ENCODE data around the gene LMNA. TPM values are rescaled to one million over a fixed set of nuclear protein-coding genes. Genes with fewer than 3 reads are reported as not detected.

LMNA gene
- total RNA-seq, 2 experiments from 2014 or later, result 435 to 455 TPM

- TF ChIP-seq CTCF (IDR thresholded peaks at IDR 0.05), result no peak
- Histone ChIP-seq H3K36me3 (ENCODE audit: insufficient read depth, low read length) (no peaks in the 10 kb centered on the region), H3K4me3 (ENCODE audit: low read length) (no peak overlapping the region), H3K27me3 (ENCODE audit: control insufficient read depth in 1 of 2, insufficient read depth in 2 of 2, low read length in 2 of 2) (no peaks in the 10 kb centered on the region), H3K27ac (ENCODE audit: low read depth in 1 of 2, low read length in 2 of 2) (no peak overlapping the region), H3K4me1 (ENCODE audit: insufficient read depth, low read length) (no peaks in the 10 kb centered on the region), H3K9me3 (ENCODE audit: control insufficient read depth in 1 of 2, insufficient read depth in 1 of 2, low read length in 2 of 2) (no peaks in the 10 kb centered on the region)
- no peak overlapping the region for H3K4me3 Mint-ChIP-seq
- H3K36me3 Mint-ChIP-seq (ENCODE audit: low read depth), result no peaks in the 10 kb centered on the region
- ChIA-PET POLR2A (no interaction called here), CTCF (no interaction called here)
- H3K4me1 Mint-ChIP-seq (ENCODE audit: low read depth), result no peaks in the 10 kb centered on the region
- peaks cover 1% of the 10 kb centered on the region for H3K27me3 Mint-ChIP-seq
- H3K27ac Mint-ChIP-seq, result no peak overlapping the region
- no peaks in the 10 kb centered on the region for H3K9me3 Mint-ChIP-seq
- no peak for ATAC-seq (ENCODE audit: poor library complexity)
- no peak for DNase-seq
- intact Hi-C loops (cut with DNase I, micrococcal nuclease), result no loop called here
Observed at GRCh38 chr1:156074661-156075060, 39.9 kb upstream of the LMNA start.

- Histone ChIP-seq H3K4me1 (ENCODE audit: insufficient read depth, low read length) (no peaks in the 10 kb centered on the region), H3K9me3 (ENCODE audit: control insufficient read depth in 1 of 2, insufficient read depth in 1 of 2, low read length in 2 of 2) (no peaks in the 10 kb centered on the region), H3K27me3 (ENCODE audit: control insufficient read depth in 1 of 2, insufficient read depth in 2 of 2, low read length in 2 of 2) (no peaks in the 10 kb centered on the region), H3K4me3 (ENCODE audit: low read length) (no peak overlapping the region), H3K36me3 (ENCODE audit: insufficient read depth, low read length) (no peaks in the 10 kb centered on the region), H3K27ac (ENCODE audit: low read depth in 1 of 2, low read length in 2 of 2) (no peak overlapping the region)
- POLR2A ChIA-PET, result no interaction called here
- Mint-ChIP-seq H3K27me3 (peaks cover 4% of the 10 kb centered on the region), H3K36me3 (ENCODE audit: low read depth) (no peaks in the 10 kb centered on the region), H3K9me3 (no peaks in the 10 kb centered on the region), H3K4me1 (ENCODE audit: low read depth) (no peaks in the 10 kb centered on the region), H3K27ac (no peak overlapping the region), H3K4me3 (no peak overlapping the region)
- intact Hi-C loops (cut with DNase I, micrococcal nuclease), result no loop called here
- ATAC-seq (ENCODE audit: poor library complexity), result no peak
- no peak for TF ChIP-seq CTCF (IDR thresholded peaks at IDR 0.05)
- DNase-seq, result no peak
- CTCF ChIA-PET, result no interaction called here
Observed at GRCh38 chr1:156075162-156075561, 39.3 kb upstream of the LMNA start.

GRCh38 chr1:156075775-156076204 lies 38.7 kb upstream of the LMNA start:
- no peak overlapping the region for H3K27ac ChIP-seq (ENCODE audit: low read depth in 1 of 2, low read length in 2 of 2)
- Mint-ChIP-seq H3K4me3 (no peak overlapping the region), H3K36me3 (ENCODE audit: low read depth) (no peaks in the 10 kb centered on the region), H3K27ac (no peak overlapping the region), H3K9me3 (no peaks in the 10 kb centered on the region), H3K27me3 (peaks cover 4% of the 10 kb centered on the region), H3K4me1 (ENCODE audit: low read depth) (no peaks in the 10 kb centered on the region)
- H3K9me3 ChIP-seq (ENCODE audit: control insufficient read depth in 1 of 2, insufficient read depth in 1 of 2, low read length in 2 of 2), result no peaks in the 10 kb centered on the region
- intact Hi-C loops (cut with DNase I, micrococcal nuclease), result no loop called here
- POLR2A ChIA-PET, result interaction anchor here (1.1 kb wide), 1 partner anchor 137 kb away, joined by 3 read pairs; the partner anchor contains the start of gene PMF1
- ATAC-seq (ENCODE audit: poor library complexity), result no peak
- TF ChIP-seq CTCF (IDR thresholded peaks at IDR 0.05), result no peak
- CTCF ChIA-PET, result no interaction called here
- H3K4me1 ChIP-seq (ENCODE audit: insufficient read depth, low read length), result no peaks in the 10 kb centered on the region
- no peaks in the 10 kb centered on the region for H3K36me3 ChIP-seq (ENCODE audit: insufficient read depth, low read length)
- DNase-seq, result no peak
- no peaks in the 10 kb centered on the region for H3K27me3 ChIP-seq (ENCODE audit: control insufficient read depth in 1 of 2, insufficient read depth in 2 of 2, low read length in 2 of 2)
- no peak overlapping the region for H3K4me3 ChIP-seq (ENCODE audit: low read length)

Data from CD4-positive, alpha-beta T cell (primary cell).